A204.1 (cell line): ENCODE data around the gene PCED1A.
"Not testable (repeated sequence)": the region's sequence is repeated elsewhere in the genome, so short reads cannot be mapped to it uniquely, and the experiment has no call there.

Source experiments
- FAIRE-seq: peaks from 2 replicates; lab custom pipeline; 2012; peaks lifted over from hg19 to GRCh38; lab: Jason Lieb, UNC

Gene PCED1A

DNA sequence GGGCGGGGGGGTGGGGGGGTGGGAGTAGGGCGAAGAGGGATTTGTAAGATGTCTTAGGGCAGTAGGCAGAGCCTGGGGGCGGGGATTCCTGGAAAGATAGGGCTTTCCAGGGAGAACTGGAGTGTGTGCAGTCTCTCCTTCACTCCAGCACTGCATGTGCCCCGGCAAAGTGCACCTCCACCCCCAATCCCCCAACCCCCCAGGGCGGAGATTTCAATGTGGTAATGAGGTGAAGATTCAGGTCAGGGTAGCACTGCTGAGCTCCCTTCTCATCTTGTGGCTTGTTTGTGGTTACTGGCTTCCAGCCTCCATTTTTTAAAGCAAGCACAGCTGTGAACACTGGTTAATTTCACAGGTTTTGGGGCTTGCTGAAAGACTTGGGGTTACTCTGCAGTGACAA, 18.4 kb downstream of the PCED1A start:
- FAIRE-seq, result no peak

- no peak for FAIRE-seq
Measured at GRCh38 chr20:2820896-2821869, 19.3 kb downstream of the PCED1A start.

GRCh38 chr20:2820084-2820895, 20.2 kb downstream of the PCED1A start:
- FAIRE-seq, result no peak

DNA sequence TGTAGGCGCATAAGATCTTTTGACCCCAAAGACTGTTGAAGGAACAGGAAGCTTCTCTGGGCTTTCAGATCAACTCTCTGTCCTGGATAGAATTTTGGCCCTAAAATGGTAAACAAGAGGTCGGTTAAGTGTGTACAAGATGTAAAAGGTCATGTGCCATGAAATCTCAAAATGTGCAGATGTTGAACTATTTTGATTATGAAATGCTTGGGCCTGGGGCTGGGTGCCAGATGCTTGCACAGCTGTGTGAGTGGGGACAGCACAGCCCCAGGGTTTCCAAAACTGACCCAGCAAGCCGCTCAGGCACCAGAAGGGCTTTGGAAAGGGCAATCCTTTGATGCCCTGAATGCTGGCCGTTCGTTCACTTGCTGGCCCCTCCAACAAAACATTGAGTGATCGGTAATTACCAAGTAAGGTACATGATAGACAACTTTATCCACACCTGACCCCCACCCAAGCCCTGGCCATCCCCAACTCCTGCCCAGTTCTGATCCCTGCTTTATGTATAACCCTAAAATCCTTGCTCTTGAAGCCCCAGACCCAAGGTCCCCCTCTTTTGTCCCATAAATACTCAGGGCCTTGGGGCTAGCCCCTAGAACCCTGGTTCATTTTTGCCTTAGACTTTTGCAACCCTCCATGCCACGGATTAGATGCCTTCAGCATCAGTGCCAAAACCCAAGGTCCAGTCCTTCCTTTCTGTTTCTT, 22.4 kb downstream of the PCED1A start:
- no peak for FAIRE-seq

GRCh38 chr20:2817341-2817726, 23.1 kb downstream of the PCED1A start:
- FAIRE-seq, result no peak

DNA sequence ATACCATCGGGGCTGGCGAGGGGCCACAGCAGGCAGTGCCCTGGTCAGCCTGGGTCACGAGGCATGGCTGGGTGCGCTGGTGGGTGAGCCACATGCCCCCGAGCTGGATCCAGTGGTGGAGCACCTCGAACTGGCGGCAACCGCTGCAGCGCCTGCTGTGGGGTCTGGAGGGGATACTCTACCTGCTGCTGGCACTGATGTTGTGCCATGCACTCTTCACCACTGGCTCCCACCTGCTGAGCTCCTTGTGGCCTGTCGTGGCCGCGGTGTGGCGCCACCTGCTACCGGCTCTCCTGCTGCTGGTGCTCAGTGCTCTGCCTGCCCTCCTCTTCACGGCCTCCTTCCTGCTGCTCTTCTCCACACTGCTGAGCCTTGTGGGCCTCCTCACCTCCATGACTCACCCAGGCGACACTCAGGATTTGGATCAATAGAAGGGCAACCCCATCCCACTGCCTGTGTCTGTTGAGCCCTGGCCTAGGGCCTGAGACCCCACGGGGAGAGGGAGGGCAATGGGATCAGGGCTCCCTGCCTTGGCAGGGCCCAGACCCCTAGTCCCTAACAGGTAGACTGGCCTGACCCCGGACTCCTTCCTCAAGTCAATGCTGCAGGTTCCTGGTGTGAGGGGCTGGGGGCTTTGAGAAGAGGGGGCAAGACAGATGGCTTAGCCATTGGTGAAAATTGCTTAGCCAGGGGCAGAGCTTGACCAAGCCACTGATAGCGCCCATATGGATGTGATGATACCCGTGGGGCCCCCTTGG, 23.7 kb downstream of the PCED1A start:
- FAIRE-seq, result no peak

DNA sequence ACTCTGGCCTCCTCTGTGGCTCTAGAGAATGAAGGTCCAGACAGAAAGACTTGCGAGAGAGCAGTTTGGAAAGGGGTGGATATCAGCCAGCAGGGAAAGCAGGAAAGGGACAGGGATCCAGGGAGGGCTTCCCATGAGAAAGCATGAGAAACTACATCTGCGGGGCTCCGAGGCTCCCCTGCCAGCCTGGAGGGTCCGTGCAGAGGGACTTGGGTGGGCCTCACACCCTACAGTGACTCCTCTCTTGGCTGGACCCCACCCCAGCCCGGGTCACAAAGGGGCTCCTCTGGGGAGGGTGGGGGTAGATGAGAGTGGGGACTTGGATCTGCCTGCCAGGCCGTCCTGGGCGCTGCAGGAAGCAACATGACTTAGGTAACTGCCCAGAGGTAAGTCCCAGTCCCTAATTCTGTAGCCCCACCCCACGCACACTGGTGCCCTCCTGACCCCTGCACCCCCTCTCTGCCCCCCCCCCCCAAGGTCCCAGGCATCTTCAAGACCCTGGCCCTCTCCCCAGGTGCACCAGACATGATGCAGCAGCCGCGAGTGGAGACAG, 24.3 kb downstream of the PCED1A start, which contains the start of gene TMEM239:
TSS of gene TMEM239 (plus strand) at position 335 of the 553 bp plus-strand sequence. CDS start at position 526, 191 bp downstream.
- FAIRE-seq, result no peak

DNA sequence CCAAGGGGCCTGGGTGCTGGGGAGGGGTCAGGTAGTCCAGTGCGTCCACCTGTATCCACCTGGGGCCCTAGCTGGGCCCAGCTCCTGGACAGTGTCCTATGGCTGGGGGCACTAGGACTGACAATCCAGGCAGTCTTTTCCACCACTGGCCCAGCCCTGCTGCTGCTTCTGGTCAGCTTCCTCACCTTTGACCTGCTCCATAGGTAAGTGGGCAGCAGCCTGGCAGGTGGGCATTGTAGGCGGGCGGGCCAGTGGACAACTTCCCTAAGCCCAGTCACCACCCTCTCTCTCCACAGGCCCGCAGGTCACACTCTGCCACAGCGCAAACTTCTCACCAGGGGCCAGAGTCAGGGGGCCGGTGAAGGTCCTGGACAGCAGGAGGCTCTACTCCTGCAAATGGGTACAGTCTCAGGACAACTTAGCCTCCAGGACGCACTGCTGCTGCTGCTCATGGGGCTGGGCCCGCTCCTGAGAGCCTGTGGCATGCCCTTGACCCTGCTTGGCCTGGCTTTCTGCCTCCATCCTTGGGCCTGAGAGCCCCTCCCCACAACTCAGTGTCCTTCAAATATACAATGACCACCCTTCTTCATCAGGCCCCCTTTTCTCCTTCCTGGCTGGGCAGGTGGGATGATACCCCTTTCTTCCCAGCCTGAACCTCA, 25.1 kb downstream of the PCED1A start:
- no peak for FAIRE-seq

- FAIRE-seq, result no peak
Measured at GRCh38 chr20:2814587-2815051, 25.8 kb downstream of the PCED1A start, which contains the start of gene C20orf141. C20orf141 (plus strand) TSS chr20:2814987; CDS start chr20:2815185, 198 bp downstream.

DNA sequence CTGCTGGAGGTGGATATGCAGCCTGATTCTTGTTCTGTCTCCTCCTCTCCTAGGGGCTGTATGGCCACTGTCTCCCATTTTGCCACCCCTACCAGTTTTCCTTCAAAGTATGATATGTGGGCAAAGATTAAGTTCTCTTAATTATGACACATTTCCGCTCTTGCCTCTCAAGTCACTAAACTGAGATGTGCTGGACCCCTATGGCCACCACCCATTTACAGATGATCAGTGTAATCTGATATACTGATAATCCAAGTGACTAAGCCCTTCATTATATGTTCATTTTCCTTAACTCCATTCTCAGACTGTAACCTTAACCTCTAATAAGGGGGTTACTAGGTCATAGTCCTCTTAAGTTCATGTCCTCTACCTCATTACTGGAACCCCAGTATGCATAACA, 26.4 kb downstream of the PCED1A start:
- no peak for FAIRE-seq

GRCh38 chr20:2812189-2812588, 28.3 kb downstream of the PCED1A start:
- no peak for FAIRE-seq

GRCh38 chr20:2809690-2810089, 30.8 kb downstream of the PCED1A start:
- no peak for FAIRE-seq

DNA sequence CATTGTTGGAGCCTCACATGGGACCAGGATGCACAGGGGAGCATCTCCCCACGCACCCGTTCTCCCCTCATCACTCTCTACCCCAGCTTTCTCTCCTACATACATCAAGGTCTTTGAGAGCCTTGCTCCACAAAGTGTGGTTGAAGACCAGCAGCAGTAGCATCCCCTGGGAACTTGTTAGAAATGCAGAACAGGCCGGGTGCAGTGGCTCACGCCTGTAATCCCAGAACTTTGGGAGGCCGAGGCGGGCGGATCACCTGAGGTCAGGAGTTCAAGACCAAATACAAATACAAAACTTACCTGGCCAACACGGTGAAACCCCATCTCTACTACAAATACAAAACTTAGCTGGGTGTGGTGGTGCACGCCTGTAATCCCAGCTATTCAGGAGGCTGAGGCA, 32.5 kb downstream of the PCED1A start:
- not testable (repeated sequence) for FAIRE-seq

GRCh38 chr20:2807019-2807418, 33.4 kb downstream of the PCED1A start:
- no peak for FAIRE-seq

GRCh38 chr20:2806351-2806701, 34.1 kb downstream of the PCED1A start:
- no peak for FAIRE-seq

GRCh38 chr20:2805689-2806350, 34.6 kb downstream of the PCED1A start:
- FAIRE-seq, result no peak

DNA sequence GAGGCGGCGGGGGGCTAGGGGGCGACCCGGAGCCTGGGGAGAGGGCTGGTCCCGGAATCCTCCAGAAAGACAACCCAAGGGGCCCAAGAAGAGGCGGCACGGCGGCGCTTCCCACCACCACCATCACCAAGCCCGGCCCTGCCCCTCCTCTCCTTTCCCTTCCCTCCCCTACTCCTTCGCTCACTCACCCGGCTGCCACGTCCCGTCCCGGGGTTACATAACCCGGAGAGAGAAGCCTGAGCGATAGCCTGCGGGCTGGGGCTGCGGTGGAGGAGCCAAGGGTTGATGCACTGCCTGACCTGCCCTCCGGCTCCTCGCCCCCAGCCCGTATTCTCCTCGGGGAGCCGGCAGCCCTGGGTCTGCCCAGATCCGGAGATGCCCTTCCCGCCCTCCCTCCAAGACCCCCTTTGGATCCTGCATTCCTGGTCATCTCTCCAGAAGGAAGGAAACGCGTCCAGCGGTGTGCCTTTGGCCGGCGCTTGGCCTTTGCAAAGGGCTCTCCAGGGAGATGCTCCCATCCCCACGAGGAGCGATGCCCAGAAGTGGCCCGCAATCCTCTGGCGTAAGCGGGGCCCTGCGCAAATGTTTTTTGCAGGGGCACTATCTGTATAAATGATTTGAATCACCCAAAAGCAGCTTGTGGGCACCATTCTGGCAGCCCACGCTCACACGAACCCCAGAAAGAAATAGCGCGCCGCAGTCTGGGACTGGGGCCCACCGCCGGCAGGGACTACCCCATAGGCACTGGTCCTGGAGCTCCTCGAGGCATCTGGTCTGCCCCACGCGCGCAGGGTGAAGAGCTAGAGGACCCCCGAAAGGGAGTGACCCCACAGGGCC, 35.4 kb downstream of the PCED1A start:
- no peak for FAIRE-seq

- FAIRE-seq, result no peak
Measured at GRCh38 chr20:2804041-2804828, 36.2 kb downstream of the PCED1A start.
